HEK293 (cell line): ENCODE data around the gene PGAP6.

Experiments used
- GLI4 ChIP-seq: fragments of 450-650 bp; formaldehyde crosslinking; IDR thresholded peaks from 2 replicates; pipeline ENCODE4 v1.5.1; 2016; ENCODE audit warnings: missing biosample characterization, missing genetic modification characterization
- GLIS2 ChIP-seq: fragments of 450-650 bp; formaldehyde crosslinking; IDR thresholded peaks from 2 replicates; pipeline ENCODE4 v1.5.1; 2016; ENCODE audit warnings: missing biosample characterization, missing genetic modification characterization
- OVOL3 ChIP-seq: fragments of 450-650 bp; formaldehyde crosslinking; IDR thresholded peaks from 2 replicates; pipeline ENCODE4 v1.5.1; 2016; ENCODE audit warnings: missing biosample characterization, missing genetic modification characterization
- ZBTB17 ChIP-seq: fragments of 450-650 bp; formaldehyde crosslinking; IDR thresholded peaks from 2 replicates; pipeline ENCODE4 v1.5.1; 2016; ENCODE audit warnings: missing biosample characterization, missing genetic modification characterization
- ZBTB20 ChIP-seq: fragments of 450-650 bp; formaldehyde crosslinking; IDR thresholded peaks from 2 replicates; pipeline ENCODE4 v1.5.1; 2016; ENCODE audit warnings: missing biosample characterization, missing genetic modification characterization
- ZEB2 ChIP-seq: fragments of 450-650 bp; formaldehyde crosslinking; IDR thresholded peaks from 2 replicates; pipeline ENCODE4 v1.5.1; 2016; ENCODE audit warnings: missing biosample characterization, missing genetic modification characterization
- ZFP69B ChIP-seq: fragments of 450-650 bp; formaldehyde crosslinking; IDR thresholded peaks from 2 replicates; pipeline ENCODE4 v1.5.1; 2016; ENCODE audit warnings: missing biosample characterization, missing genetic modification characterization
- ZNF174 ChIP-seq: fragments of 450-650 bp; formaldehyde crosslinking; IDR thresholded peaks from 2 replicates; pipeline ENCODE4 v1.5.0; 2017; ENCODE audit warnings: missing biosample characterization, mild to moderate bottlenecking, missing genetic modification characterization
- ZNF223 ChIP-seq: fragments of 450-650 bp; formaldehyde crosslinking; IDR thresholded peaks from 2 replicates; pipeline ENCODE4 v1.5.1; 2016; ENCODE audit warnings: missing biosample characterization, missing genetic modification characterization
- ZNF23 ChIP-seq: fragments of 450-650 bp; formaldehyde crosslinking; IDR thresholded peaks from 2 replicates; pipeline ENCODE4 v1.5.1; 2016; ENCODE audit warnings: missing biosample characterization, missing genetic modification characterization, borderline replicate concordance
- ZNF311 ChIP-seq: fragments of 450-650 bp; formaldehyde crosslinking; IDR thresholded peaks from 2 replicates; pipeline ENCODE4 v1.5.1; 2017; ENCODE audit warnings: missing biosample characterization, missing genetic modification characterization, borderline replicate concordance
- ZNF473 ChIP-seq: fragments of 450-650 bp; formaldehyde crosslinking; IDR thresholded peaks from 2 replicates; pipeline ENCODE4 v1.5.1; 2017; ENCODE audit warnings: missing biosample characterization, missing genetic modification characterization
- ZNF501 ChIP-seq: fragments of 450-650 bp; formaldehyde crosslinking; IDR thresholded peaks from 2 replicates; pipeline ENCODE4 v1.5.1; 2016; ENCODE audit warnings: missing biosample characterization, missing genetic modification characterization
- ZNF529 ChIP-seq: fragments of 450-650 bp; formaldehyde crosslinking; IDR thresholded peaks from 2 replicates; pipeline ENCODE4 v1.5.1; 2017; ENCODE audit warnings: missing genetic modification characterization, missing biosample characterization; ENCODE audit not compliant: insufficient replicate concordance
- ZNF530 ChIP-seq: fragments of 450-650 bp; formaldehyde crosslinking; IDR thresholded peaks from 2 replicates; pipeline ENCODE4 v1.5.1; 2016; ENCODE audit warnings: low read depth, missing biosample characterization, missing genetic modification characterization
- ZNF596 ChIP-seq: fragments of 450-650 bp; IDR thresholded peaks from 2 replicates; pipeline ENCODE4 v1.5.0; 2018; ENCODE audit warnings: missing biosample characterization, mild to moderate bottlenecking, missing genetic modification characterization, moderate library complexity
- ZNF610 ChIP-seq: fragments of 450-650 bp; formaldehyde crosslinking; IDR thresholded peaks from 2 replicates; pipeline ENCODE4 v1.5.1; 2016; ENCODE audit warnings: missing biosample characterization, missing genetic modification characterization, borderline replicate concordance
- ZNF626 ChIP-seq: fragments of 450-650 bp; sonication (Bioruptor Pico); formaldehyde crosslinking; IDR thresholded peaks from 2 replicates; pipeline ENCODE4 v1.5.1; 2018; ENCODE audit warnings: missing biosample characterization, missing genetic modification characterization, inconsistent platforms
- ZNF664 ChIP-seq: fragments of 450-650 bp; formaldehyde crosslinking; IDR thresholded peaks from 2 replicates; pipeline ENCODE4 v1.5.1; 2016; ENCODE audit warnings: missing biosample characterization, missing genetic modification characterization
- ZNF670 ChIP-seq: fragments of 450-650 bp; formaldehyde crosslinking; IDR thresholded peaks from 2 replicates; pipeline ENCODE4 v1.5.1; 2016; ENCODE audit warnings: missing biosample characterization, missing genetic modification characterization, low read depth
- ZNF76 ChIP-seq: fragments of 450-650 bp; formaldehyde crosslinking; IDR thresholded peaks from 2 replicates; pipeline ENCODE4; 2016; ENCODE audit warnings: low read depth, missing biosample characterization, missing genetic modification characterization, borderline replicate concordance
- ZNF837 ChIP-seq: fragments of 450-650 bp; formaldehyde crosslinking; IDR thresholded peaks from 2 replicates; pipeline ENCODE4 v1.5.1; 2016; ENCODE audit warnings: missing biosample characterization, missing genetic modification characterization
- TF ChIP-seq, protein P1 (sequence below): fragments of 450-650 bp; IDR thresholded peaks from 2 replicates; pipeline ENCODE4 v1.5.1; 2018; ENCODE audit warnings: missing biosample characterization, mild to moderate bottlenecking, missing genetic modification characterization
- TF ChIP-seq, protein P2 (sequence below): fragments of 450-650 bp; formaldehyde crosslinking; conservative IDR thresholded peaks from 2 replicates; pipeline ENCODE4 v1.5.1; 2016; ENCODE audit warnings: low read depth, missing biosample characterization, missing genetic modification characterization
- TF ChIP-seq, protein P3 (sequence below): fragments of 450-650 bp; formaldehyde crosslinking; IDR thresholded peaks from 2 replicates; pipeline ENCODE4 v1.5.1; 2016; ENCODE audit warnings: missing biosample characterization, missing genetic modification characterization
- TF ChIP-seq, protein P4 (sequence below): fragments of 450-650 bp; formaldehyde crosslinking; IDR thresholded peaks from 2 replicates; pipeline ENCODE4 v1.5.1; 2016; ENCODE audit warnings: missing biosample characterization, missing genetic modification characterization
- TF ChIP-seq, protein P5 (sequence below): fragments of 450-650 bp; formaldehyde crosslinking; IDR thresholded peaks from 2 replicates; pipeline ENCODE4 v1.5.1; 2016; ENCODE audit warnings: missing biosample characterization, missing genetic modification characterization
- TF ChIP-seq, protein P6 (sequence below): fragments of 450-650 bp; formaldehyde crosslinking; optimal IDR thresholded peaks from 2 replicates; pipeline ENCODE3; 2016; ENCODE audit warnings: missing biosample characterization, mild to moderate bottlenecking, missing genetic modification characterization

PGAP6 gene

DNA sequence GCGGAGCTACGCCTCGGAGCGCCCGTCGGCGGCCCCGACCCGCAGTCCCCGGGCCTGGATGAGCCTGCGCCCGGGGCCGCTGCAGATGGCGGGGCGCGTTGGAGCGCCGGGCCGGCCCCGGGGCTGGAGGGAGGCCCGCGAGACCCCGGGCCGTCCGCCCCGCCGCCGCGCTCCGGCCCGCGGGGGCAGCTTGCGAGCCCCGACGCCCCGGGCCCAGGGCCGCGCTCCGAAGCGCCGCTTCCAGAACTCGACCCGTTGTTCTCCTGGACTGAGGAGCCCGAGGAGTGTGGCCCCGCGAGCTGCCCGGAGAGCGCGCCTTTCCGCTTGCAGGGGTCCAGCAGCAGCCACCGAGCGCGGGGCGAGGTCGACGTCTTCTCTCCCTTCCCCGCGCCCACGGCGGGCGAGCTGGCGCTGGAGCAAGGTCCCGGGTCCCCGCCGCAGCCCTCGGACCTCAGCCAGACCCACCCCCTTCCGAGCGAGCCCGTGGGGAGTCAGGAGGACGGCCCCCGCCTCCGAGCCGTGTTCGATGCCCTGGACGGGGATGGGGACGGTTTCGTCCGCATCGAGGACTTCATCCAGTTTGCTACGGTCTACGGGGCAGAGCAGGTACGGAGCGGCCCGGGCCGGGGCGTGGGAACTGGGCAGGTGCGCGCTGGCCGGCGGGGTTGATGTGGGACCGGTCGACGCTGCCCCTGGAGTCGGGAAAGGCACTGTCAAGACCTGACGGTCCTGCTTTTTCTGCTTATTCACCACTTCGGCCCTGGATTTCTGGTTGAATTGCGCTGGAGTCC is 44.5 kb upstream of the PGAP6 start (continued):
- TF ChIP-seq ZNF473 (tag by site-specific recombination) (no peak), ZNF670 (no peak), ZNF610 (tag by site-specific recombination) (no peak), ZNF174 (tag by site-specific recombination) (no peak), ZNF223 (tag by site-specific recombination) (no peak), ZNF837 (tag by site-specific recombination) (no peak), ZFP69B (tag by site-specific recombination) (no peak), ZNF23 (no peak), ZNF664 (tag by site-specific recombination) (no peak), ZNF311 (tag by site-specific recombination) (no peak), OVOL3 (tag by site-specific recombination) (no peak), ZNF529 (tag by site-specific recombination) (no peak), GLIS2 (tag by site-specific recombination) (no peak; the same call in 1 of the 2 replicates), ZNF76 (tag by site-specific recombination) (no peak), ZNF530 (tag by site-specific recombination) (no peak), ZNF626 (tag by site-specific recombination) (no peak), ZBTB17 (tag by site-specific recombination) (0 out of 2 replicates have a peak, but pooled peaks have one; percentile 33), ZEB2 (tag by site-specific recombination) (peak; percentile 73), ZBTB20 (tag by site-specific recombination) (peak; percentile 98), GLI4 (tag by site-specific recombination) (no peak), ZNF596 (tag by site-specific recombination) (no peak), ZNF501 (no peak)
- TF ChIP-seq, protein P1, sequence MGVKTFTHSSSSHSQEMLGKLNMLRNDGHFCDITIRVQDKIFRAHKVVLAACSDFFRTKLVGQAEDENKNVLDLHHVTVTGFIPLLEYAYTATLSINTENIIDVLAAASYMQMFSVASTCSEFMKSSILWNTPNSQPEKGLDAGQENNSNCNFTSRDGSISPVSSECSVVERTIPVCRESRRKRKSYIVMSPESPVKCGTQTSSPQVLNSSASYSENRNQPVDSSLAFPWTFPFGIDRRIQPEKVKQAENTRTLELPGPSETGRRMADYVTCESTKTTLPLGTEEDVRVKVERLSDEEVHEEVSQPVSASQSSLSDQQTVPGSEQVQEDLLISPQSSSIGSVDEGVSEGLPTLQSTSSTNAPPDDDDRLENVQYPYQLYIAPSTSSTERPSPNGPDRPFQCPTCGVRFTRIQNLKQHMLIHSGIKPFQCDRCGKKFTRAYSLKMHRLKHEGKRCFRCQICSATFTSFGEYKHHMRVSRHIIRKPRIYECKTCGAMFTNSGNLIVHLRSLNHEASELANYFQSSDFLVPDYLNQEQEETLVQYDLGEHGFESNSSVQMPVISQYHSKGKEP (tag by site-specific recombination) = no peak
- TF ChIP-seq, protein P2, sequence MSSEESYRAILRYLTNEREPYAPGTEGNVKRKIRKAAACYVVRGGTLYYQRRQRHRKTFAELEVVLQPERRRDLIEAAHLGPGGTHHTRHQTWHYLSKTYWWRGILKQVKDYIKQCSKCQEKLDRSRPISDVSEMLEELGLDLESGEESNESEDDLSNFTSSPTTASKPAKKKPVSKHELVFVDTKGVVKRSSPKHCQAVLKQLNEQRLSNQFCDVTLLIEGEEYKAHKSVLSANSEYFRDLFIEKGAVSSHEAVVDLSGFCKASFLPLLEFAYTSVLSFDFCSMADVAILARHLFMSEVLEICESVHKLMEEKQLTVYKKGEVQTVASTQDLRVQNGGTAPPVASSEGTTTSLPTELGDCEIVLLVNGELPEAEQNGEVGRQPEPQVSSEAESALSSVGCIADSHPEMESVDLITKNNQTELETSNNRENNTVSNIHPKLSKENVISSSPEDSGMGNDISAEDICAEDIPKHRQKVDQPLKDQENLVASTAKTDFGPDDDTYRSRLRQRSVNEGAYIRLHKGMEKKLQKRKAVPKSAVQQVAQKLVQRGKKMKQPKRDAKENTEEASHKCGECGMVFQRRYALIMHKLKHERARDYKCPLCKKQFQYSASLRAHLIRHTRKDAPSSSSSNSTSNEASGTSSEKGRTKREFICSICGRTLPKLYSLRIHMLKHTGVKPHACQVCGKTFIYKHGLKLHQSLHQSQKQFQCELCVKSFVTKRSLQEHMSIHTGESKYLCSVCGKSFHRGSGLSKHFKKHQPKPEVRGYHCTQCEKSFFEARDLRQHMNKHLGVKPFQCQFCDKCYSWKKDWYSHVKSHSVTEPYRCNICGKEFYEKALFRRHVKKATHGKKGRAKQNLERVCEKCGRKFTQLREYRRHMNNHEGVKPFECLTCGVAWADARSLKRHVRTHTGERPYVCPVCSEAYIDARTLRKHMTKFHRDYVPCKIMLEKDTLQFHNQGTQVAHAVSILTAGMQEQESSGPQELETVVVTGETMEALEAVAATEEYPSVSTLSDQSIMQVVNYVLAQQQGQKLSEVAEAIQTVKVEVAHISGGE (tag by site-specific recombination) = no peak
- TF ChIP-seq, protein P3, sequence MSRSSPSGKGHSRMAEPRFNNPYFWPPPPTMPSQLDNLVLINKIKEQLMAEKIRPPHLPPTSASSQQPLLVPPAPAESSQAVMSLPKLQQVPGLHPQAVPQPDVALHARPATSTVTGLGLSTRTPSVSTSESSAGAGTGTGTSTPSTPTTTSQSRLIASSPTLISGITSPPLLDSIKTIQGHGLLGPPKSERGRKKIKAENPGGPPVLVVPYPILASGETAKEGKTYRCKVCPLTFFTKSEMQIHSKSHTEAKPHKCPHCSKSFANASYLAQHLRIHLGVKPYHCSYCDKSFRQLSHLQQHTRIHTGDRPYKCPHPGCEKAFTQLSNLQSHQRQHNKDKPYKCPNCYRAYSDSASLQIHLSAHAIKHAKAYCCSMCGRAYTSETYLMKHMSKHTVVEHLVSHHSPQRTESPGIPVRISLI (tag by site-specific recombination) = no peak
- TF ChIP-seq, protein P4, sequence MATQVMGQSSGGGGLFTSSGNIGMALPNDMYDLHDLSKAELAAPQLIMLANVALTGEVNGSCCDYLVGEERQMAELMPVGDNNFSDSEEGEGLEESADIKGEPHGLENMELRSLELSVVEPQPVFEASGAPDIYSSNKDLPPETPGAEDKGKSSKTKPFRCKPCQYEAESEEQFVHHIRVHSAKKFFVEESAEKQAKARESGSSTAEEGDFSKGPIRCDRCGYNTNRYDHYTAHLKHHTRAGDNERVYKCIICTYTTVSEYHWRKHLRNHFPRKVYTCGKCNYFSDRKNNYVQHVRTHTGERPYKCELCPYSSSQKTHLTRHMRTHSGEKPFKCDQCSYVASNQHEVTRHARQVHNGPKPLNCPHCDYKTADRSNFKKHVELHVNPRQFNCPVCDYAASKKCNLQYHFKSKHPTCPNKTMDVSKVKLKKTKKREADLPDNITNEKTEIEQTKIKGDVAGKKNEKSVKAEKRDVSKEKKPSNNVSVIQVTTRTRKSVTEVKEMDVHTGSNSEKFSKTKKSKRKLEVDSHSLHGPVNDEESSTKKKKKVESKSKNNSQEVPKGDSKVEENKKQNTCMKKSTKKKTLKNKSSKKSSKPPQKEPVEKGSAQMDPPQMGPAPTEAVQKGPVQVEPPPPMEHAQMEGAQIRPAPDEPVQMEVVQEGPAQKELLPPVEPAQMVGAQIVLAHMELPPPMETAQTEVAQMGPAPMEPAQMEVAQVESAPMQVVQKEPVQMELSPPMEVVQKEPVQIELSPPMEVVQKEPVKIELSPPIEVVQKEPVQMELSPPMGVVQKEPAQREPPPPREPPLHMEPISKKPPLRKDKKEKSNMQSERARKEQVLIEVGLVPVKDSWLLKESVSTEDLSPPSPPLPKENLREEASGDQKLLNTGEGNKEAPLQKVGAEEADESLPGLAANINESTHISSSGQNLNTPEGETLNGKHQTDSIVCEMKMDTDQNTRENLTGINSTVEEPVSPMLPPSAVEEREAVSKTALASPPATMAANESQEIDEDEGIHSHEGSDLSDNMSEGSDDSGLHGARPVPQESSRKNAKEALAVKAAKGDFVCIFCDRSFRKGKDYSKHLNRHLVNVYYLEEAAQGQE (tag by site-specific recombination) = no peak
- TF ChIP-seq, protein P5, sequence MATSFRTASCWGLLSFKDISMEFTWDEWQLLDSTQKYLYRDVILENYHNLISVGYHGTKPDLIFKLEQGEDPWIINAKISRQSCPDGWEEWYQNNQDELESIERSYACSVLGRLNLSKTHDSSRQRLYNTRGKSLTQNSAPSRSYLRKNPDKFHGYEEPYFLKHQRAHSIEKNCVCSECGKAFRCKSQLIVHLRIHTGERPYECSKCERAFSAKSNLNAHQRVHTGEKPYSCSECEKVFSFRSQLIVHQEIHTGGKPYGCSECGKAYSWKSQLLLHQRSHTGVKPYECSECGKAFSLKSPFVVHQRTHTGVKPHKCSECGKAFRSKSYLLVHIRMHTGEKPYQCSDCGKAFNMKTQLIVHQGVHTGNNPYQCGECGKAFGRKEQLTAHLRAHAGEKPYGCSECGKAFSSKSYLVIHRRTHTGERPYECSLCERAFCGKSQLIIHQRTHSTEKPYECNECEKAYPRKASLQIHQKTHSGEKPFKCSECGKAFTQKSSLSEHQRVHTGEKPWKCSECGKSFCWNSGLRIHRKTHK (tag by site-specific recombination) = no peak
- TF ChIP-seq, protein P6, sequence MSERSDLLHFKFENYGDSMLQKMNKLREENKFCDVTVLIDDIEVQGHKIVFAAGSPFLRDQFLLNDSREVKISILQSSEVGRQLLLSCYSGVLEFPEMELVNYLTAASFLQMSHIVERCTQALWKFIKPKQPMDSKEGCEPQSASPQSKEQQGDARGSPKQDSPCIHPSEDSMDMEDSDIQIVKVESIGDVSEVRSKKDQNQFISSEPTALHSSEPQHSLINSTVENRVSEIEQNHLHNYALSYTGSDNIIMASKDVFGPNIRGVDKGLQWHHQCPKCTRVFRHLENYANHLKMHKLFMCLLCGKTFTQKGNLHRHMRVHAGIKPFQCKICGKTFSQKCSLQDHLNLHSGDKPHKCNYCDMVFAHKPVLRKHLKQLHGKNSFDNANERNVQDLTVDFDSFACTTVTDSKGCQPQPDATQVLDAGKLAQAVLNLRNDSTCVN (tag by site-specific recombination) = peak; percentile 86
